GM12878 (cell line): ENCODE data around the gene LBH. TPM values are rescaled to one million over a fixed set of nuclear protein-coding genes. Genes with fewer than 3 reads are reported as not detected.

Experiments used
- ATAC-seq: fragments of 200-7000 bp; cut with Tn5 transposase; 3 replicates; pipeline ENCODE4 v1.9.1; 2020; ENCODE audit warnings: mild to moderate bottlenecking, moderate library complexity
- BruUV-seq: library from RNA; stranded (reverse); fragments of 400-500 nt; replicated peaks from 2 replicates; lab custom pipeline; 2021; lab: Mats Ljungman, UMichigan
- CTCF ChIA-PET: fragments of 300-600 bp; sonication (Branson Sonifier 250); formaldehyde crosslinking; extraction: SDS; loops from one replicate; lab custom pipeline; 2021; ENCODE audit warnings: inconsistent platforms; lab: Yijun Ruan, JAX
- POLR2A ChIA-PET: fragments of 350-600 bp; formaldehyde crosslinking; extraction: SDS; loops from one replicate; lab custom pipeline; 2021; ENCODE audit warnings: inconsistent platforms; lab: Charles Lee
- RAD21 ChIA-PET: fragments of 300-600 bp; sonication (Branson Sonifier 250); formaldehyde crosslinking; loops from one replicate; lab custom pipeline; 2023; ENCODE audit warnings: antibody characterized with exemption; ENCODE audit not compliant: unreplicated experiment; lab: Charles Lee
- SMC1A ChIA-PET: fragments of 300-600 bp; sonication (Branson Sonifier 250); formaldehyde crosslinking; loops from one replicate; lab custom pipeline; 2023; ENCODE audit not compliant: unreplicated experiment, uncharacterized antibody; lab: Charles Lee
- DNase-seq: peaks from one replicate; pipeline ENCODE4 v3.0.0-alpha.2; 2011; ENCODE audit warnings: low read depth, low spot score
- FAIRE-seq: peaks from 3 replicates; lab custom pipeline; 2011; peaks lifted over from hg19 to GRCh38; lab: Jason Lieb, UNC
- H2AFZ ChIP-seq: 2 replicates; pipeline ENCODE4 v1.6.0; 2011; ENCODE audit warnings: low read depth, low read length, control low read depth; ENCODE audit not compliant: control insufficient read depth
- H3K27ac ChIP-seq: 2 replicates; pipeline ENCODE4 v1.5.1; 2011; ENCODE audit warnings: control low read depth; ENCODE audit not compliant: control insufficient read depth, insufficient read depth
- H3K27me3 ChIP-seq, 2 experiments: replicated peaks in 1 of 2; 2 replicates each; pipeline versions ENCODE4 v1.6.0 to v1.6.1; 2011; ENCODE audit warnings: low read length in 1 of 2; ENCODE audit not compliant: control insufficient read depth in 2 of 2, insufficient read depth in 2 of 2
- H3K36me3 ChIP-seq, 2 experiments: 2 replicates each; pipeline ENCODE4 v1.5.1; 2011; ENCODE audit warnings: low read length in 1 of 2; ENCODE audit not compliant: control insufficient read depth in 2 of 2, insufficient read depth in 2 of 2
- H3K4me1 ChIP-seq: 2 replicates; pipeline ENCODE4 v1.6.1; 2011; ENCODE audit warnings: mild to moderate bottlenecking, low read length, moderate library complexity, mixed read lengths; ENCODE audit not compliant: control insufficient read depth, insufficient read depth
- H3K4me2 ChIP-seq: 2 replicates; pipeline ENCODE4 v1.6.0; 2011; ENCODE audit warnings: control low read depth; ENCODE audit not compliant: control insufficient read depth, insufficient read depth
- H3K4me3 ChIP-seq: fragments of 200-600 bp; sonication (generic); 2 replicates; pipeline ENCODE4 v1.5.1; 2016
- H3K79me2 ChIP-seq: 2 replicates; pipeline ENCODE4 v1.6.0; 2011; ENCODE audit warnings: low read length; ENCODE audit not compliant: control insufficient read depth, insufficient read depth
- H3K9ac ChIP-seq: 2 replicates; pipeline ENCODE4 v1.8.0; 2011; ENCODE audit warnings: low read length, control low read depth, mixed read lengths; ENCODE audit not compliant: control insufficient read depth, insufficient read depth
- H3K9me3 ChIP-seq: replicated peaks from 3 replicates; pipeline ENCODE4 v1.5.1; 2011; ENCODE audit warnings: mild to moderate bottlenecking, low read length; ENCODE audit not compliant: control insufficient read depth, insufficient read depth
- H4K20me1 ChIP-seq: 2 replicates; pipeline ENCODE4 v1.6.0; 2011; ENCODE audit not compliant: control insufficient read depth, insufficient read depth
- CHD2 ChIP-seq: IDR thresholded peaks from 2 replicates; pipeline ENCODE4 v1.6.1; 2011; ENCODE audit warnings: low read depth, low read length, improper control_type of control experiment, borderline replicate concordance
- RELA ChIP-seq: fragments of 450-650 bp; IDR thresholded peaks from 2 replicates; pipeline ENCODE4 v1.8.0; 2014; ENCODE audit warnings: borderline replicate concordance; ENCODE audit not compliant: partially characterized antibody
- TBL1XR1 ChIP-seq: IDR thresholded peaks from 2 replicates; pipeline ENCODE4 v1.6.1; 2012; ENCODE audit warnings: low read depth, low read length, improper control_type of control experiment
- ZNF24 ChIP-seq: fragments of 450-650 bp; IDR thresholded peaks from 2 replicates; pipeline ENCODE4 v1.6.1; 2017; ENCODE audit warnings: antibody characterized with exemption, mild to moderate bottlenecking
- WGBS: methylation state at CpG from one replicate; pipeline ENCODE4 v1.1.6; 2016; ENCODE audit warnings: low lambda C conversion rate; ENCODE audit not compliant: insufficient replicate concordance, insufficient coverage; ENCODE audit errors: missing lambda C conversion rate; 5-methylcytosine and 5-hydroxymethylcytosine counted together
- in situ Hi-C: fragments of 300-500 bp; cut with MboI; formaldehyde crosslinking; loops from 9 replicates; pipeline ENCODE4 v1.14.3; 2018; ENCODE audit warnings: mixed read lengths
- intact Hi-C: fragments of 100-400 bp; cut with micrococcal nuclease; formaldehyde crosslinking; loops from one replicate; pipeline ENCODE4 v1.14.2; 2022; ENCODE audit not compliant: unreplicated experiment
- polyA plus RNA-seq, 11 experiments: library from polyadenylated mRNA; depleted of rRNA in 4 of 11; unstranded in 6 of 11; stranded (reverse) in 5 of 11; fragments of >200 nt; fragmentation: Nextera tagmentation in 4 of 11; fragmentation: Illumina TruSeq in 1 of 11; extraction: Ambion mirVana in 4 of 11; extraction: Trizol in 1 of 11; gene quantifications; 1 replicate in 1 of 11; 2 replicates in 10 of 11; pipeline versions ENCODE4 v1.2.1 to v1.2.3, GENCODE V29; 2011 to 2016; ENCODE audit warnings: inconsistent platforms in 2 of 11, missing spikeins in 2 of 11, low read depth in 1 of 11
- total RNA-seq, 4 experiments: library from RNA; depleted of rRNA in 3 of 4; stranded (reverse); fragments of >200 nt in 3 of 4; fragmentation: Illumina TruSeq in 1 of 4; extraction: Trizol in 1 of 4; gene quantifications; 2 replicates each; pipeline versions ENCODE4 v1.2.1 to v1.2.3, GENCODE V29; 2013 to 2021
- TF ChIP-seq, protein P1 (sequence below): IDR thresholded peaks from 2 replicates; pipeline ENCODE4 v1.6.1; 2012; ENCODE audit warnings: improper control_type of control experiment, low read depth, low read length; ENCODE audit not compliant: insufficient replicate concordance
- TF ChIP-seq, protein P2 (sequence below): fragments of 450-650 bp; IDR thresholded peaks from 2 replicates; pipeline ENCODE4 v1.6.1; 2018; ENCODE audit warnings: borderline replicate concordance, mild to moderate bottlenecking; ENCODE audit not compliant: partially characterized antibody
- TF ChIP-seq, protein P3 (sequence below): IDR thresholded peaks from 2 replicates; pipeline ENCODE4 v1.6.1; 2011; ENCODE audit warnings: low read depth, low read length, improper control_type of control experiment, borderline replicate concordance
- TF ChIP-seq, protein P4 (sequence below): IDR thresholded peaks from 2 replicates; pipeline ENCODE4 v1.6.1; 2012; ENCODE audit warnings: low read length, inconsistent platforms
- TF ChIP-seq, protein P5 (sequence below): fragments of 450-650 bp; IDR thresholded peaks from 2 replicates; pipeline ENCODE4 v1.6.1; 2014; ENCODE audit warnings: mild to moderate bottlenecking

Gene LBH
- total and polyA plus RNA-seq, 10 of the 15 experiments (the other 5 are each of a cell fraction or from before 2014, with no cell fraction given) = 9.3 to 133 (median 34.1) TPM

DNA sequence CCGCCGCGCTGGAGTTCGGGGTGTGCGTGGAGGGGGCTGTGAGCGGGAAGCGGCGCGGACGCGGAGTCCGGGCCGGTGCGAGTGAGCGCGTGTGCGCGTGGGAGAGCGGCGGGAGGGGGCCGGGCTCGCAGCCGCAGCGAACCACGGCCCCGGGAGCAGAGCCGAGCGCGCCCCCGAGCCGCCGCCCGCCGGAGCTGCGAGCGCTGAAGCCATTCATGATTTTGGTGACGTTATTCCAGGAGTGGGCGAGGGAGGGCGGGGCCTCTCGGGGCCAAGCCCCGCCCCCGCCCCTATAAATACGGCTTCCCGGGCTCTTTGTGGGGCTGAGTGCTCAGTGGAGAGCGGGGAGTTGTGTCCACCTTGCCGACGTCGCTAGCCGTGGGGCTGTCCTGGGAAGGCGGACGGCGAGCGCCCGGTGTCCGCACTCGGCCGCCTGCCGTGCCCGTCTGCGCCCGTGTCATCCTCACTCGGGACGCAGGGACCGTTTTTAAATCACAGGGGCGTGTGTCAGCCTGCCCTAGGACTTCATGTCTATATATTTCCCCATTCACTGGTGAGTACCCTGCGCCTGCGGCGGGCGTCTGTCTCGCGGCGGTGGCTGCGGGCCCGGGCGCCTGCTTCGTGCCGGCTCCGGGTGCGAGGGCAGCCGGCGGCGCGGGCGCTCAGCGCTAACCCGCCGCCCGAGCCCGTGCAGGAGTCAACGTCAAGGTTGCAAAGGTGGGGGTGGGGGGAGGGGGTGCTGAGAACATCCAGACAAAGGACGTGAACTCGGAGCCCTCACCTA is at the start of gene LBH (continued):
- TF ChIP-seq, protein P1, sequence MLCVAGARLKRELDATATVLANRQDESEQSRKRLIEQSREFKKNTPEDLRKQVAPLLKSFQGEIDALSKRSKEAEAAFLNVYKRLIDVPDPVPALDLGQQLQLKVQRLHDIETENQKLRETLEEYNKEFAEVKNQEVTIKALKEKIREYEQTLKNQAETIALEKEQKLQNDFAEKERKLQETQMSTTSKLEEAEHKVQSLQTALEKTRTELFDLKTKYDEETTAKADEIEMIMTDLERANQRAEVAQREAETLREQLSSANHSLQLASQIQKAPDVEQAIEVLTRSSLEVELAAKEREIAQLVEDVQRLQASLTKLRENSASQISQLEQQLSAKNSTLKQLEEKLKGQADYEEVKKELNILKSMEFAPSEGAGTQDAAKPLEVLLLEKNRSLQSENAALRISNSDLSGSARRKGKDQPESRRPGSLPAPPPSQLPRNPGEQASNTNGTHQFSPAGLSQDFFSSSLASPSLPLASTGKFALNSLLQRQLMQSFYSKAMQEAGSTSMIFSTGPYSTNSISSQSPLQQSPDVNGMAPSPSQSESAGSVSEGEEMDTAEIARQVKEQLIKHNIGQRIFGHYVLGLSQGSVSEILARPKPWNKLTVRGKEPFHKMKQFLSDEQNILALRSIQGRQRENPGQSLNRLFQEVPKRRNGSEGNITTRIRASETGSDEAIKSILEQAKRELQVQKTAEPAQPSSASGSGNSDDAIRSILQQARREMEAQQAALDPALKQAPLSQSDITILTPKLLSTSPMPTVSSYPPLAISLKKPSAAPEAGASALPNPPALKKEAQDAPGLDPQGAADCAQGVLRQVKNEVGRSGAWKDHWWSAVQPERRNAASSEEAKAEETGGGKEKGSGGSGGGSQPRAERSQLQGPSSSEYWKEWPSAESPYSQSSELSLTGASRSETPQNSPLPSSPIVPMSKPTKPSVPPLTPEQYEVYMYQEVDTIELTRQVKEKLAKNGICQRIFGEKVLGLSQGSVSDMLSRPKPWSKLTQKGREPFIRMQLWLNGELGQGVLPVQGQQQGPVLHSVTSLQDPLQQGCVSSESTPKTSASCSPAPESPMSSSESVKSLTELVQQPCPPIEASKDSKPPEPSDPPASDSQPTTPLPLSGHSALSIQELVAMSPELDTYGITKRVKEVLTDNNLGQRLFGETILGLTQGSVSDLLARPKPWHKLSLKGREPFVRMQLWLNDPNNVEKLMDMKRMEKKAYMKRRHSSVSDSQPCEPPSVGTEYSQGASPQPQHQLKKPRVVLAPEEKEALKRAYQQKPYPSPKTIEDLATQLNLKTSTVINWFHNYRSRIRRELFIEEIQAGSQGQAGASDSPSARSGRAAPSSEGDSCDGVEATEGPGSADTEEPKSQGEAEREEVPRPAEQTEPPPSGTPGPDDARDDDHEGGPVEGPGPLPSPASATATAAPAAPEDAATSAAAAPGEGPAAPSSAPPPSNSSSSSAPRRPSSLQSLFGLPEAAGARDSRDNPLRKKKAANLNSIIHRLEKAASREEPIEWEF = no peak

DNA sequence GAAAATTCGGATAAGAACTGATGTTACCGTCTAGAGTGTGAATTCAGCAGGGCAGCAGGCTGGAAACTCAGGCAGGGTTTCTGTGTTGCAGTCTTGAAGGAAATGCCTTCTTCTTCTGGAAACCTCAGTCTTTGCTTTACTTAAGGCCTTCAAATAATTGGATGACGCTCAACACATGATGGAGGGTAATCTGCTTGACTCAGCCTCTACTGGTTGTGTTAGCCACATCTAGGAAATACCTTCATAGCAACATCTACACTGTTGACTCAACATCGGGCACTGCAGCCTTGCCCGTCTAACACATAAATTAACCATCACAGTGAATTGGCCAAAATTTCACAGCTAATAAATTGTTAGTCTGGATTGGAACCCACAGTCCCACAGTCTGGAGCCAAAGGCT is 47.3 kb upstream of the LBH start:
- POLR2A ChIA-PET = no interaction called here
- Histone ChIP-seq H3K9me3 (no peaks in the 10 kb centered on the region), H3K4me3 (no peak overlapping the region), H3K9ac (no peak overlapping the region), H2AFZ (no peak overlapping the region), H3K4me1 (no peaks in the 10 kb centered on the region), H4K20me1 (no peaks in the 10 kb centered on the region), H3K79me2 (no peaks in the 10 kb centered on the region), H3K27ac (no peak overlapping the region), H3K27me3 (no peaks in the 10 kb centered on the region), H3K36me3 (no peaks in the 10 kb centered on the region), H3K4me2 (no peak overlapping the region)
- BruUV-seq = no TSS peak
- ATAC-seq = no peak
- intact Hi-C loops (no loop called here), in situ Hi-C loops (no loop called here)
- SMC1A ChIA-PET = interaction anchor here (0.7 to 1.3 kb wide), 2 partner anchors 19 to 509 kb away, joined by 3 to 5 read pairs; no protein-coding TSS in a partner anchor
- no peak for FAIRE-seq
- RAD21 ChIA-PET = interaction anchor here (2.9 kb wide), 1 partner anchor 19 kb away, joined by 11 read pairs; no protein-coding TSS in a partner anchor
- no peak for DNase-seq
- CTCF ChIA-PET = interaction anchor here (1.1 to 1.6 kb wide), 2 partner anchors 238 to 528 kb away, joined by 3 to 9 read pairs; no protein-coding TSS in a partner anchor
- WGBS = 53% methylated on average over 5 of the region's 5 CpGs
- TF ChIP-seq CHD2 (no peak), RELA (no peak), TBL1XR1 (no peak), ZNF24 (no peak)
- TF ChIP-seq, protein P2, sequence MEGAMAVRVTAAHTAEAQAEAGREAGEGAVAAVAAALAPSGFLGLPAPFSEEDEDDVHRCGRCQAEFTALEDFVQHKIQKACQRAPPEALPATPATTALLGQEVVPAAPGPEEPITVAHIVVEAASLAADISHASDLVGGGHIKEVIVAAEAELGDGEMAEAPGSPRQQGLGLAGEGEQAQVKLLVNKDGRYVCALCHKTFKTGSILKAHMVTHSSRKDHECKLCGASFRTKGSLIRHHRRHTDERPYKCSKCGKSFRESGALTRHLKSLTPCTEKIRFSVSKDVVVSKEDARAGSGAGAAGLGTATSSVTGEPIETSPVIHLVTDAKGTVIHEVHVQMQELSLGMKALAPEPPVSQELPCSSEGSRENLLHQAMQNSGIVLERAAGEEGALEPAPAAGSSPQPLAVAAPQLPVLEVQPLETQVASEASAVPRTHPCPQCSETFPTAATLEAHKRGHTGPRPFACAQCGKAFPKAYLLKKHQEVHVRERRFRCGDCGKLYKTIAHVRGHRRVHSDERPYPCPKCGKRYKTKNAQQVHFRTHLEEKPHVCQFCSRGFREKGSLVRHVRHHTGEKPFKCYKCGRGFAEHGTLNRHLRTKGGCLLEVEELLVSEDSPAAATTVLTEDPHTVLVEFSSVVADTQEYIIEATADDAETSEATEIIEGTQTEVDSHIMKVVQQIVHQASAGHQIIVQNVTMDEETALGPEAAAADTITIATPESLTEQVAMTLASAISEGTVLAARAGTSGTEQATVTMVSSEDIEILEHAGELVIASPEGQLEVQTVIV = no peak
- TF ChIP-seq, protein P3, sequence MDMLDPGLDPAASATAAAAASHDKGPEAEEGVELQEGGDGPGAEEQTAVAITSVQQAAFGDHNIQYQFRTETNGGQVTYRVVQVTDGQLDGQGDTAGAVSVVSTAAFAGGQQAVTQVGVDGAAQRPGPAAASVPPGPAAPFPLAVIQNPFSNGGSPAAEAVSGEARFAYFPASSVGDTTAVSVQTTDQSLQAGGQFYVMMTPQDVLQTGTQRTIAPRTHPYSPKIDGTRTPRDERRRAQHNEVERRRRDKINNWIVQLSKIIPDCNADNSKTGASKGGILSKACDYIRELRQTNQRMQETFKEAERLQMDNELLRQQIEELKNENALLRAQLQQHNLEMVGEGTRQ = no peak
- TF ChIP-seq, protein P4, sequence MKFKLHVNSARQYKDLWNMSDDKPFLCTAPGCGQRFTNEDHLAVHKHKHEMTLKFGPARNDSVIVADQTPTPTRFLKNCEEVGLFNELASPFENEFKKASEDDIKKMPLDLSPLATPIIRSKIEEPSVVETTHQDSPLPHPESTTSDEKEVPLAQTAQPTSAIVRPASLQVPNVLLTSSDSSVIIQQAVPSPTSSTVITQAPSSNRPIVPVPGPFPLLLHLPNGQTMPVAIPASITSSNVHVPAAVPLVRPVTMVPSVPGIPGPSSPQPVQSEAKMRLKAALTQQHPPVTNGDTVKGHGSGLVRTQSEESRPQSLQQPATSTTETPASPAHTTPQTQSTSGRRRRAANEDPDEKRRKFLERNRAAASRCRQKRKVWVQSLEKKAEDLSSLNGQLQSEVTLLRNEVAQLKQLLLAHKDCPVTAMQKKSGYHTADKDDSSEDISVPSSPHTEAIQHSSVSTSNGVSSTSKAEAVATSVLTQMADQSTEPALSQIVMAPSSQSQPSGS = no peak
- TF ChIP-seq, protein P5, sequence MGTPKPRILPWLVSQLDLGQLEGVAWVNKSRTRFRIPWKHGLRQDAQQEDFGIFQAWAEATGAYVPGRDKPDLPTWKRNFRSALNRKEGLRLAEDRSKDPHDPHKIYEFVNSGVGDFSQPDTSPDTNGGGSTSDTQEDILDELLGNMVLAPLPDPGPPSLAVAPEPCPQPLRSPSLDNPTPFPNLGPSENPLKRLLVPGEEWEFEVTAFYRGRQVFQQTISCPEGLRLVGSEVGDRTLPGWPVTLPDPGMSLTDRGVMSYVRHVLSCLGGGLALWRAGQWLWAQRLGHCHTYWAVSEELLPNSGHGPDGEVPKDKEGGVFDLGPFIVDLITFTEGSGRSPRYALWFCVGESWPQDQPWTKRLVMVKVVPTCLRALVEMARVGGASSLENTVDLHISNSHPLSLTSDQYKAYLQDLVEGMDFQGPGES = no peak
